Right cardiac atrium (tissue), 5 donors: ENCODE measurements around the gene TBC1D5. TPM values are rescaled to one million over a fixed set of nuclear protein-coding genes. Genes with fewer than 3 reads are reported as not detected.
"Not testable (repeated sequence)": the region's sequence is repeated elsewhere in the genome, so short reads cannot be mapped to it uniquely, and the experiment has no call there.

ENCODE experiments used
- ATAC-seq, 2 donors: fragments of 200-7000 bp; cut with Tn5 transposase; one replicate each; pipeline versions ENCODE4 v1.8.0 to v1.9.1; 2020; ENCODE audit warnings: moderate library complexity in 2 of 2, mild to moderate bottlenecking in 1 of 2
- DNase-seq, 3 donors: peaks; one replicate each; pipeline ENCODE4 v3.0.0-alpha.2; 2020
- H3K27ac ChIP-seq: one replicate; pipeline ENCODE4 v1.5.1; 2013; ENCODE audit warnings: mild to moderate bottlenecking, low read length, control low read depth, moderate library complexity
- H3K27me3 ChIP-seq: one replicate; pipeline ENCODE4 v1.6.1; 2013; ENCODE audit not compliant: control insufficient read depth, insufficient read depth
- H3K4me1 ChIP-seq: one replicate; pipeline ENCODE4 v1.6.1; 2013; ENCODE audit warnings: low read length; ENCODE audit not compliant: control insufficient read depth, insufficient read depth
- H3K4me3 ChIP-seq: one replicate; pipeline ENCODE4 v1.5.1; 2013; ENCODE audit warnings: low read length, control low read depth
- H3K9me3 ChIP-seq: one replicate; pipeline ENCODE4 v1.6.1; 2013; ENCODE audit warnings: low read length; ENCODE audit not compliant: control insufficient read depth
- WGBS: extraction: QIAGEN DNeasy Blood & Tissue Kit; methylation state at CpG from one replicate; pipeline ENCODE4 v1.1.7; 2013; 5-methylcytosine and 5-hydroxymethylcytosine counted together
- intact Hi-C, 4 donors: fragments of 100-400 bp; cut with DNase I; formaldehyde crosslinking; loops; one replicate each; pipeline versions ENCODE4 v1.11.0 to v1.14.0; 2022 to 2023
- polyA plus RNA-seq: library from polyadenylated mRNA; stranded (reverse); fragments of 200-250 nt; gene quantifications from one replicate; pipeline ENCODE4 v1.2.3, GENCODE V29; 2013
- total RNA-seq, 4 donors: library from RNA; stranded (reverse); fragmentation: NEBNext Ultra II Directional; extraction: Animal tissue kit (Norgen Biotek cat#: 25700); gene quantifications; one replicate each; pipeline ENCODE4 v1.2.1, GENCODE V29; 2021
- donor health status: healthy with polysubstance abuse.
- donor health status: DM: no; HTN: yes; CAD: no.
- donor health status: DM: no; HTN: no; CAD: no.
- donor health status: DM: no; HTN: yes; CAD: no; lungs with severe emphysema.
- donor health status: DM: yes; HTN: yes; CAD: no.

TBC1D5 gene
- total and polyA plus RNA-seq, 5 donors: 9.0 to 44.3 (median 39.6) TPM

DNA sequence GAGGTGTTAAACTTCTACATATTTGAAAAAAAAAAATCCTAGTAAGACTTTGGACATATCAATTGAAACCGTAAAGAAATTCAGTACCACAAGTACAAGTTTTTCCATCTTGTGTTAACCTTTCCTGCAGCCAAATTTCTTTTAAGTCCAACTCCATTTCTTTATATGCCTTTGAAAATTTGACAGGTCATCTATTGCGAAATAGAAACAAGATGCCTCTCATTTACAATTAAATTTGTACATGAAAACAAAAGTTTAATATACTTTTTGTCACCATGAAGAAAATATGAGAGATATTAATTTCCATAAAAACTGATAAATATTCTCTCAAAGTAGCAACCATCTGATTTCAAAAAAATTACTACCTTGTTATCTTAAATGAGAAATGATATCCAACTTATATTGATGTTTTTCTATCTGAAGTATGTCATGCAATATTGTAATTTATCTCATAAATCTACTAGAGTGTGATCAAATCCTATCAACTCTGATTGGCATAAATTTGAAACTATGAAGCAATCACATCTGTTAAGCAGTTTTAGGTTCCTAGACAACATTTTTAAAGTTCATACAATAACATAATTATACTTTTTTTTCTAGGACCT is 68.2 kb downstream of the TBC1D5 start:
- intact Hi-C loops: no loop called here
- H3K9me3 ChIP-seq: no peaks in the 10 kb centered on the region
- no peak for DNase-seq
- H3K27ac ChIP-seq: no peak overlapping the region
- WGBS: 50% methylated on average over 2 of the region's 2 CpGs
- no peak for ATAC-seq
- no peaks in the 10 kb centered on the region for H3K27me3 ChIP-seq
- H3K4me3 ChIP-seq: no peak overlapping the region
- H3K4me1 ChIP-seq: no peaks in the 10 kb centered on the region

DNA sequence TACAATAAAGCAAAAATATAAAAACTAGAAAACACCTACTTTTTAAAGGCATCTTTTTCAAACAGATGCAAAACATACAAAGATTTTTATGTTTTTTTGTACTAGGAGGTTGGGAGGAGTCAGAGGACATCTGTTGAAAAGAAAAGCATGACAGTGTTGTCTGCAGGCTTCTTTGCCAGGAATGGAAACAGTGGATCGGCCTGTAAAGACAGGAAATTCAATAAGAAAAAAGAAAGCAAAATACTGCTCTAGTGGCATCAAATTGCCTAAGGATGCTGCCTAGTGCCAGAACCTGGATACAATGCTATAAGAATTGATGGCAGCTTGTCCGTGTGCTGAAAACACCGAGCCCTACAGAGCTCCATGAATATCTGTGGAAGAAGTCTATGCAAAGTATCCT is 69.9 kb downstream of the TBC1D5 start:
- Histone ChIP-seq H3K4me1 (no peaks in the 10 kb centered on the region), H3K27ac (no peak overlapping the region), H3K27me3 (no peaks in the 10 kb centered on the region), H3K9me3 (no peaks in the 10 kb centered on the region), H3K4me3 (no peak overlapping the region)
- DNase-seq: no peak
- intact Hi-C loops: no loop called here
- ATAC-seq: no peak
- 62% methylated on average over 3 of the region's 3 CpGs for WGBS

- Histone ChIP-seq H3K9me3 (no peaks in the 10 kb centered on the region), H3K4me1 (no peaks in the 10 kb centered on the region), H3K27me3 (no peaks in the 10 kb centered on the region), H3K27ac (no peak overlapping the region), H3K4me3 (no peak overlapping the region)
- intact Hi-C loops: no loop called here
- DNase-seq: no peak
- 53% methylated on average over 3 of the region's 3 CpGs for WGBS
- ATAC-seq: no peak
Observed at GRCh38 chr3:17670749-17671148, 71.7 kb downstream of the TBC1D5 start.

DNA sequence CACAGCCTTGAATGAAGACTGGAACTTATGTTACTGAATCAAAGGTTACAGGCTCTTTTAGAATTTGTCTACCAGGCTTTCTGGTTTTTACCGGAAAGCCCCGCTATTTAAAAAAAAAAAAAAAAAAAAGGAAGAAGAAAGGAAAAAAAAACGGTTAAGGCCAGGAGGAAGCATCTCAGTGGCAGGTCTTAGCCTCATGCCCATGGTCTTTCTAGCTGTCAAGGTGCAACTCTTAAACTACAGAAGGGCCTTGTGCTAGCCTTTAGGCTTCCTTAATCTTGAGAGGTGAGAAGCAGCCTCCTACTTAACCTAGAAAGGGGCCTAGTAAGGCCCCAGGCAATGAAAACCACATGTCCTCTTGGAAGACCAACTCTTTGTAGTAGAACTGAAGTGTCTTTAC is 77.5 kb downstream of the TBC1D5 start:
- no peaks in the 10 kb centered on the region for H3K4me1 ChIP-seq
- intact Hi-C loops: no loop called here
- no peak for ATAC-seq
- DNase-seq: no peak
- no peak overlapping the region for H3K27ac ChIP-seq
- no peaks in the 10 kb centered on the region for H3K27me3 ChIP-seq
- H3K4me3 ChIP-seq: no peak overlapping the region
- H3K9me3 ChIP-seq: no peaks in the 10 kb centered on the region
- WGBS: 83% methylated on average over 3 of the region's 3 CpGs

DNA sequence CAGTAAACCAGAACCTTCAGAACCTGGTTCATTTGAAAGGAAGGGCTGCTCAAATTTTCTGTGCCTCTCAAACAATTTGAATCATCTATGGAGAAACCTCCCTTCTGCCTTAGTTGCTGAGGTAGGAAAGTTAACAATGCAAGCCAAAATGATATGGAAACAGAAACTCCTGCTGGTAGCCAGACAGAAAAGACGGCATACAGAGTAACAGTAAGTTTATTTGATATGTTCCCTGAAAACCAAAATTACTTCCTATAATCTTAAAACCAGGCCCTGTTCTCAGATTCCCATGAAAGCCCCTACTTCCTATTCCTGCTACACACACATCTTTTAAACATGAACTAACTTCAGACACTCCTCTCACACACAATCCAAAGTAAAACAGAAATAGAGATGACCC is 86.2 kb downstream of the TBC1D5 start:
- 64% methylated on average over 1 of the region's 1 CpG for WGBS
- Histone ChIP-seq H3K4me3 (no peak overlapping the region), H3K27ac (no peak overlapping the region), H3K27me3 (no peaks in the 10 kb centered on the region), H3K4me1 (no peaks in the 10 kb centered on the region), H3K9me3 (no peaks in the 10 kb centered on the region)
- no peak for ATAC-seq
- DNase-seq: no peak
- intact Hi-C loops: loop anchor here in 1 of 4 donors (10.0 kb wide), 1 partner anchor 89 kb away; the partner anchor contains the start of gene TBC1D5

DNA sequence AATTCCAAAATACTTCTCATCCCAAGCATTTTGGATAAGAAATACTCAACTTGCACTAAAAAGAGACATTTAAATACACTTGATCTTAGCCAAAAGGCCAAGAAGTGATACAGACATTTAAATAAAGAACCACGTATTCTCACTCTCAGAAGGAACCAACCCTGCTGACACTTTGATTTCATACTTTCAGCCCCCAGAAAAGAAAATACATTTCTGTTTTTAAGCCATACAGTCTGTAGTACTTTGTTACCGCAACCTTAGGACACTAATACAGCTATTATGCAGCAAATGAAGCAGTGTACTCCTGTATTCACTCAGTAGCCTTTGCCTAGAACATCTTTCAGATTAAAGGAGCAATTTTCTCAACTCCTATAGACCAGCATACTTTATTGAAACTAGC is 86.7 kb downstream of the TBC1D5 start:
- ATAC-seq (no peak), DNase-seq (no peak)
- Histone ChIP-seq H3K4me3 (no peak overlapping the region), H3K27me3 (no peaks in the 10 kb centered on the region), H3K27ac (no peak overlapping the region), H3K9me3 (no peaks in the 10 kb centered on the region), H3K4me1 (no peaks in the 10 kb centered on the region)
- whole genome bisulfite sequencing: 48% methylated on average over 2 of the region's 2 CpGs
- intact Hi-C loops: loop anchor here in 1 of 4 donors (10.0 kb wide), 1 partner anchor 89 kb away; the partner anchor contains the start of gene TBC1D5

- intact Hi-C loops: loop anchor here in 2 of 4 donors (5.0 to 10.0 kb wide), 3 partner anchors 95 to 195 kb away; partner anchors contain the start of gene TBC1D5 (in 1 of the 2)
- whole genome bisulfite sequencing: 93% methylated on average over 4 of the region's 4 CpGs
- H3K9me3 ChIP-seq, ATAC-seq, H3K4me1 ChIP-seq, H3K27me3 ChIP-seq, H3K4me3 ChIP-seq, H3K27ac ChIP-seq, DNase-seq: not testable (repeated sequence)
Observed at GRCh38 chr3:17649748-17650147, 92.7 kb downstream of the TBC1D5 start.

DNA sequence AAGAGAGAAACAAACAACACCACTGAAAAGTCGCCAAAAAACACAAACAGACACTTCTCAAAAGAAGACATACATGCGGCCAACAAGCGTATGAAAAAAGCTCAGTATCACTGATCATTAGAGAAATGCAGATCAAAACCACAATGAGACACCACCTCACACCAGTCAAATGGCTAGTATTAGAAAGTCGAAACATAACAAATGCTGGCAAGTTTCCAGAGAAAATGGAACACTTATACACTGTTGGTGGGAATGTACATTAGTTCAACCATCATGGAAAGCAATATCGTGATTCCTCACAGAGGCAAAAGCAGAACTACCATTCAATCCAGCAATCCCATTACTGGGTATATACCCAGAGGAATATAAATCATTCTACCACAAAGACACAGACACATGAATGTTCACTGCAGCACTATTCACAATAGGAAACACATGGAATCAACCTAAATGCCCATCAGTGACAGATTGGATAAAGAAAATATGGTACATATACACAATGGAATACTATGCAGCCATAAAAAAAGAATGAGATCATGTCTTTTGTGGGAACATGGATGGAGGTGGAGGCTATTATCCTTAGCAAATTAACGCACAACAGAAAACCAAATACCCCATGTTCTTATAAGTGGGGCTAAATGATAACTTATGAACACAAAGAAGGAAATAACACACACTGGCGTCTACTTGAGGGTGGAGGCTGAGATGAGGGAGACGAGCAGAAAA is 93.6 kb downstream of the TBC1D5 start:
- H3K27me3 ChIP-seq, ATAC-seq, DNase-seq, H3K4me1 ChIP-seq, H3K9me3 ChIP-seq, H3K4me3 ChIP-seq, H3K27ac ChIP-seq: not testable (repeated sequence)
- WGBS: 98% methylated on average over 8 of the region's 8 CpGs
- intact Hi-C loops: loop anchor here in 2 of 4 donors (5.0 to 10.0 kb wide), 2 partner anchors 184 to 196 kb away; no protein-coding TSS in a partner anchor

- Histone ChIP-seq H3K27ac (no peak overlapping the region), H3K4me1 (no peaks in the 10 kb centered on the region), H3K9me3 (no peaks in the 10 kb centered on the region), H3K4me3 (no peak overlapping the region), H3K27me3 (no peaks in the 10 kb centered on the region)
- DNase-seq: no peak
- WGBS: 51% methylated on average over 4 of the region's 4 CpGs
- peak; percentile 55 to 65 for ATAC-seq
- intact Hi-C loops: loop anchor here in 2 of 4 donors (5.0 to 10.0 kb wide), 2 partner anchors 187 to 200 kb away; no protein-coding TSS in a partner anchor
Observed at GRCh38 chr3:17645074-17645698, 97.2 kb downstream of the TBC1D5 start.

GRCh38 chr3:17643691-17644090 is 98.7 kb downstream of the TBC1D5 start:
- no peak overlapping the region for H3K4me3 ChIP-seq
- H3K9me3 ChIP-seq: no peaks in the 10 kb centered on the region
- 45% methylated on average over 4 of the region's 4 CpGs for WGBS
- DNase-seq (no peak), ATAC-seq (no peak)
- H3K27me3 ChIP-seq: no peaks in the 10 kb centered on the region
- no peak overlapping the region for H3K27ac ChIP-seq
- intact Hi-C loops: loop anchor here in 1 of 4 donors (10.0 kb wide), 1 partner anchor 201 kb away; no protein-coding TSS in a partner anchor
- peaks cover 2% of the 10 kb centered on the region for H3K4me1 ChIP-seq

GRCh38 chr3:17642474-17642873 is 100.0 kb downstream of the TBC1D5 start:
- Histone ChIP-seq H3K27me3 (no peaks in the 10 kb centered on the region), H3K4me1 (peaks cover 2% of the 10 kb centered on the region), H3K27ac (no peak overlapping the region), H3K4me3 (no peak overlapping the region), H3K9me3 (no peaks in the 10 kb centered on the region)
- intact Hi-C loops: loop anchor here in 1 of 4 donors (10.0 kb wide), 1 partner anchor 202 kb away; no protein-coding TSS in a partner anchor
- ATAC-seq (no peak), DNase-seq (no peak)
- WGBS: 89% methylated on average over 3 of the region's 3 CpGs
